WTC11 (cell line): ENCODE measurements around the gene MPC1.

Experiments used
- ATF2 ChIP-seq: sonication (generic); formaldehyde crosslinking; IDR thresholded peaks from 2 replicates; pipeline ENCODE4 v1.8.1; 2022; ENCODE audit warnings: low read depth, missing genetic modification reagents, borderline replicate concordance
- ATF6 ChIP-seq: sonication (generic); formaldehyde crosslinking; IDR thresholded peaks from 2 replicates; pipeline ENCODE4 v1.8.1; 2023; ENCODE audit warnings: mild to moderate bottlenecking, missing genetic modification reagents
- CREB1 ChIP-seq: sonication (generic); formaldehyde crosslinking; IDR thresholded peaks from 2 replicates; pipeline ENCODE4 v1.8.0; 2023; ENCODE audit warnings: mild to moderate bottlenecking, missing genetic modification reagents
- CTCF ChIP-seq: fragments of 200-600 bp; IDR thresholded peaks from 2 replicates; pipeline ENCODE4 v1.8.0; 2022; ENCODE audit warnings: antibody characterized with exemption
- E2F5 ChIP-seq: sonication (generic); formaldehyde crosslinking; IDR thresholded peaks from 2 replicates; pipeline ENCODE4 v1.8.1; 2022; ENCODE audit warnings: mild to moderate bottlenecking, moderate library complexity, missing genetic modification reagents
- EMX1 ChIP-seq: fragments of 250-450 bp; sonication (Bioruptor Pico); IDR thresholded peaks from 2 replicates; pipeline ENCODE4 v1.8.0; 2021; ENCODE audit warnings: mild to moderate bottlenecking
- ESRRA ChIP-seq: sonication (generic); formaldehyde crosslinking; IDR thresholded peaks from 2 replicates; pipeline ENCODE4 v1.8.1; 2022; ENCODE audit warnings: mild to moderate bottlenecking, missing genetic modification reagents, borderline replicate concordance
- MAX ChIP-seq: sonication (generic); formaldehyde crosslinking; IDR thresholded peaks from 2 replicates; pipeline ENCODE4 v1.8.0; 2022; ENCODE audit warnings: mild to moderate bottlenecking, missing genetic modification reagents
- MLX ChIP-seq: sonication (generic); formaldehyde crosslinking; IDR thresholded peaks from 2 replicates; pipeline ENCODE4 v1.8.1; 2023; ENCODE audit warnings: mild to moderate bottlenecking, missing genetic modification reagents, moderate library complexity
- SP1 ChIP-seq: sonication (generic); formaldehyde crosslinking; conservative IDR thresholded peaks from 2 replicates; pipeline ENCODE4 v1.8.1; 2022; ENCODE audit warnings: missing genetic modification reagents
- TP53 ChIP-seq: sonication (generic); formaldehyde crosslinking; IDR thresholded peaks from 2 replicates; pipeline ENCODE4 v1.8.1; 2023; ENCODE audit warnings: mild to moderate bottlenecking, missing genetic modification reagents
- USF1 ChIP-seq: sonication (generic); formaldehyde crosslinking; IDR thresholded peaks from 2 replicates; pipeline ENCODE4 v1.8.0; 2022; ENCODE audit warnings: mild to moderate bottlenecking, missing genetic modification reagents
- USF2 ChIP-seq: sonication (generic); formaldehyde crosslinking; IDR thresholded peaks from 2 replicates; pipeline ENCODE4 v1.8.1; 2023; ENCODE audit warnings: mild to moderate bottlenecking, missing genetic modification reagents, moderate library complexity

- no peak for TF ChIP-seq ESRRA (CRISPR knock-in tag)
- TF ChIP-seq MAX (CRISPR knock-in tag): no peak
- TF ChIP-seq CREB1 (CRISPR knock-in tag): no peak
- TF ChIP-seq CTCF: no peak
- no peak for TF ChIP-seq SP1 (CRISPR knock-in tag)
- TF ChIP-seq ATF2: no peak
- no peak for TF ChIP-seq USF2 (CRISPR knock-in tag)
- TF ChIP-seq E2F5 (CRISPR knock-in tag): no peak
- no peak for TF ChIP-seq MLX (CRISPR knock-in tag)
- TF ChIP-seq USF1 (CRISPR knock-in tag): no peak
- no peak for TF ChIP-seq EMX1 (CRISPR knock-in tag)
- TF ChIP-seq TP53 (CRISPR knock-in tag): no peak
- no peak for TF ChIP-seq ATF6 (CRISPR knock-in tag)
Observed at GRCh38 chr6:166388290-166389004, 5.7 kb upstream of the MPC1 start.
